Tibial nerve (tissue), 4 donors: ENCODE results near the gene TMEM131L. TPM values are rescaled to one million over a fixed set of nuclear protein-coding genes. Genes with fewer than 3 reads are reported as not detected.

Experiments
- DNase-seq, 2 donors: peaks; one replicate each; pipeline ENCODE4 v3.0.0-alpha.2; 2019; ENCODE audit warnings: low spot score in 2 of 2
- H3K27ac ChIP-seq, 4 donors: fragments of 200-600 bp; sonication (generic) in 3 of 4; one replicate each; pipeline ENCODE4 v1.5.1; 2017 to 2019; ENCODE audit warnings: mild to moderate bottlenecking in 1 of 4
- H3K27me3 ChIP-seq, 2 donors: fragments of 200-600 bp; sonication (generic) in 1 of 2; one replicate each; pipeline versions ENCODE4 v1.5.1 to v1.6.0; 2017 to 2019
- H3K36me3 ChIP-seq, 3 donors: fragments of 200-600 bp; sonication (generic); one replicate each; pipeline ENCODE4 v1.5.1; 2018 to 2019
- H3K4me1 ChIP-seq, 4 donors: fragments of 200-600 bp; sonication (generic) in 3 of 4; one replicate each; pipeline ENCODE4 v1.5.1; 2017 to 2019
- H3K4me3 ChIP-seq, 4 donors: fragments of 200-600 bp; sonication (generic) in 3 of 4; one replicate each; pipeline ENCODE4 v1.5.1; 2017 to 2019; ENCODE audit warnings: mild to moderate bottlenecking in 1 of 4, moderate library complexity in 1 of 4
- H3K9me3 ChIP-seq, 4 donors: fragments of 200-600 bp; sonication (generic) in 3 of 4; one replicate each; pipeline ENCODE4 v1.5.1; 2017 to 2019
- CTCF ChIP-seq, 5 experiments: fragments of 200-600 bp in 3 of 5; fragments of 450-650 bp in 2 of 5; sonication (generic) in 3 of 5; IDR thresholded peaks; one replicate each; pipeline ENCODE4 v1.5.1; 2016 to 2019; ENCODE audit warnings: antibody characterized with exemption in 5 of 5, mild to moderate bottlenecking in 3 of 5, moderate library complexity in 2 of 5
- EP300 ChIP-seq, 2 donors: sonication (generic); formaldehyde crosslinking; IDR thresholded peaks; one replicate each; pipeline ENCODE4 v1.6.1; 2017; ENCODE audit warnings: antibody characterized with exemption in 2 of 2, mild to moderate bottlenecking in 1 of 2
- POLR2A ChIP-seq, 2 donors: fragments of 450-650 bp; IDR thresholded peaks; one replicate each; pipeline ENCODE4 v1.6.1; 2017; ENCODE audit warnings: antibody characterized with exemption in 2 of 2, mild to moderate bottlenecking in 2 of 2, moderate library complexity in 2 of 2
- WGBS, 2 donors: methylation state at CpG; one replicate each; pipeline ENCODE4 v1.1.5; 2018; 5-methylcytosine and 5-hydroxymethylcytosine counted together
- total RNA-seq, 4 donors: library from RNA; depleted of rRNA; stranded (reverse); fragments of >200 nt; gene quantifications; one replicate each; pipeline ENCODE4 v1.1.0, GENCODE V29; 2016

TMEM131L gene
- total RNA-seq, 4 donors from 2014 or later, result 8.7 to 19.9 (median 12.1) TPM

GRCh38 chr4:153419029-153419428 lies 47.1 kb upstream of the TMEM131L start:
- H3K27ac ChIP-seq, result no peak overlapping the region

GRCh38 chr4:153419673-153420278 lies 46.4 kb upstream of the TMEM131L start:
- Histone ChIP-seq H3K4me3 (no peak overlapping the region), H3K27ac (no peak overlapping the region), H3K9me3 (no peaks in the 10 kb centered on the region), H3K4me1 (no peaks in the 10 kb centered on the region), H3K27me3 (no peaks in the 10 kb centered on the region), H3K36me3 (no peaks in the 10 kb centered on the region)
- no peak for TF ChIP-seq POLR2A (IDR thresholded peaks at IDR 0.05)
- no peak for TF ChIP-seq CTCF (IDR thresholded peaks at IDR 0.05)
- TF ChIP-seq EP300 (IDR thresholded peaks at IDR 0.05), result no peak
- WGBS, 2 donors, result 79 to 91% methylated on average over 9 of the region's 9 CpGs
- DNase-seq, result no peak

More at GRCh38 chr4:153419029-153419428, 47.1 kb upstream of the TMEM131L start:
- H3K4me3 ChIP-seq, result no peak overlapping the region
- H3K9me3 ChIP-seq, result no peaks in the 10 kb centered on the region
- H3K36me3 ChIP-seq, result no peaks in the 10 kb centered on the region
- TF ChIP-seq EP300 (IDR thresholded peaks at IDR 0.05) (no peak), CTCF (IDR thresholded peaks at IDR 0.05) (no peak), POLR2A (IDR thresholded peaks at IDR 0.05) (no peak)
- H3K4me1 ChIP-seq, result no peaks in the 10 kb centered on the region
- no peak for DNase-seq
- H3K27me3 ChIP-seq, result no peaks in the 10 kb centered on the region
- 64 to 67% methylated on average over 5 of the region's 5 CpGs for WGBS, 2 donors

- 86 to 95% methylated on average over 2 of the region's 2 CpGs for WGBS, 2 donors
- H3K36me3 ChIP-seq, result no peaks in the 10 kb centered on the region
- no peak for DNase-seq
- H3K27ac ChIP-seq, result no peak overlapping the region
- no peak for TF ChIP-seq EP300 (IDR thresholded peaks at IDR 0.05)
- H3K4me3 ChIP-seq, result no peak overlapping the region
- H3K4me1 ChIP-seq, result no peaks in the 10 kb centered on the region
- no peaks in the 10 kb centered on the region for H3K9me3 ChIP-seq
- no peaks in the 10 kb centered on the region for H3K27me3 ChIP-seq
Observed at GRCh38 chr4:153420361-153420760, 45.8 kb upstream of the TMEM131L start.

GRCh38 chr4:153421941-153422340 lies 44.2 kb upstream of the TMEM131L start:
- H3K4me1 ChIP-seq, result no peaks in the 10 kb centered on the region
- no peak for TF ChIP-seq EP300 (IDR thresholded peaks at IDR 0.05)

GRCh38 chr4:153426207-153426885 lies 39.8 kb upstream of the TMEM131L start:
- 88 to 92% methylated on average over 4 of the region's 4 CpGs for WGBS, 2 donors
- no peak for TF ChIP-seq EP300 (IDR thresholded peaks at IDR 0.05)
- TF ChIP-seq CTCF (IDR thresholded peaks at IDR 0.05), result no peak
- TF ChIP-seq POLR2A (IDR thresholded peaks at IDR 0.05), result no peak
- no peaks in the 10 kb centered on the region for H3K9me3 ChIP-seq

More at GRCh38 chr4:153421941-153422340, 44.2 kb upstream of the TMEM131L start:
- no peaks in the 10 kb centered on the region for H3K9me3 ChIP-seq
- no peaks in the 10 kb centered on the region for H3K27me3 ChIP-seq
- 90 to 93% methylated on average over 3 of the region's 3 CpGs for WGBS, 2 donors
- no peak for DNase-seq
- no peak overlapping the region for H3K4me3 ChIP-seq
- no peak overlapping the region for H3K27ac ChIP-seq
- H3K36me3 ChIP-seq, result no peaks in the 10 kb centered on the region

GRCh38 chr4:153427363-153428071 lies 38.6 kb upstream of the TMEM131L start:
- peaks cover 0 to 8% (median 0%) of the 10 kb centered on the region in 4 donors for H3K4me1 ChIP-seq
- TF ChIP-seq POLR2A (IDR thresholded peaks at IDR 0.05), result no peak
- TF ChIP-seq CTCF (IDR thresholded peaks at IDR 0.05), result no peak
- TF ChIP-seq EP300 (IDR thresholded peaks at IDR 0.05), result no peak
- DNase-seq, result no peak
- no peak overlapping the region for H3K4me3 ChIP-seq
- no peaks in the 10 kb centered on the region for H3K9me3 ChIP-seq
- 92 to 94% methylated on average over 4 of the region's 4 CpGs for WGBS, 2 donors
- H3K27me3 ChIP-seq, result no peaks in the 10 kb centered on the region
- no peak overlapping the region for H3K27ac ChIP-seq
- H3K36me3 ChIP-seq, result no peaks in the 10 kb centered on the region

More at GRCh38 chr4:153426207-153426885, 39.8 kb upstream of the TMEM131L start:
- Histone ChIP-seq H3K4me3 (no peak overlapping the region), H3K27ac (no peak overlapping the region), H3K36me3 (no peaks in the 10 kb centered on the region), H3K27me3 (no peaks in the 10 kb centered on the region), H3K4me1 (peaks cover 0 to 8% (median 0%) of the 10 kb centered on the region in 4 donors)
- DNase-seq, result no peak
